Lower lobe of right lung (tissue), 2 donors: ENCODE measurements around the gene PLAU. TPM values are rescaled to one million over a fixed set of nuclear protein-coding genes. Genes with fewer than 3 reads are reported as not detected.

Source experiments
- ATAC-seq, 2 donors: fragments of 200-7000 bp; cut with Tn5 transposase; one replicate each; pipeline ENCODE4 v1.9.1; 2020 to 2022; ENCODE audit warnings: mild to moderate bottlenecking in 2 of 2, moderate library complexity in 2 of 2
- DNase-seq: peaks from one replicate; pipeline ENCODE4 v3.0.0-alpha.2; 2020
- H3K27ac ChIP-seq: fragments of 200-600 bp; one replicate; pipeline ENCODE4 v1.8.0; 2022
- H3K27me3 ChIP-seq: fragments of 200-600 bp; one replicate; pipeline ENCODE4 v1.8.0; 2022; ENCODE audit warnings: low read depth
- H3K36me3 ChIP-seq: fragments of 200-600 bp; one replicate; pipeline ENCODE4 v1.8.0; 2022; ENCODE audit warnings: mild to moderate bottlenecking
- H3K4me1 ChIP-seq: fragments of 200-600 bp; one replicate; pipeline ENCODE4 v1.8.0; 2022
- H3K4me3 ChIP-seq: fragments of 200-600 bp; one replicate; pipeline ENCODE4 v1.8.0; 2022; ENCODE audit warnings: mild to moderate bottlenecking
- H3K9me3 ChIP-seq: fragments of 200-600 bp; one replicate; pipeline ENCODE4 v1.8.0; 2022
- intact Hi-C: fragments of 100-400 bp; cut with DNase I; formaldehyde crosslinking; loops from one replicate; pipeline ENCODE4 v1.11.0; 2022
- total RNA-seq: library from RNA; stranded (reverse); fragmentation: NEBNext Ultra II Directional; extraction: Animal tissue kit (Norgen Biotek cat#: 25700); gene quantifications from one replicate; pipeline ENCODE4 v1.2.1, GENCODE V29; 2021
- TF ChIP-seq, protein P1 (sequence below): fragments of 200-600 bp; IDR thresholded peaks from one replicate; pipeline ENCODE4 v1.8.0; 2022; ENCODE audit warnings: antibody characterized with exemption, mild to moderate bottlenecking
- donor health status: DM: no; HTN: yes; CAD: no; lungs with severe emphysema.

Gene PLAU
- total RNA-seq, 1 donor from 2014 or later = 29.0 TPM

- ATAC-seq (peak; percentile 38 to 64), DNase-seq (no peak)
- TF ChIP-seq, protein P1, sequence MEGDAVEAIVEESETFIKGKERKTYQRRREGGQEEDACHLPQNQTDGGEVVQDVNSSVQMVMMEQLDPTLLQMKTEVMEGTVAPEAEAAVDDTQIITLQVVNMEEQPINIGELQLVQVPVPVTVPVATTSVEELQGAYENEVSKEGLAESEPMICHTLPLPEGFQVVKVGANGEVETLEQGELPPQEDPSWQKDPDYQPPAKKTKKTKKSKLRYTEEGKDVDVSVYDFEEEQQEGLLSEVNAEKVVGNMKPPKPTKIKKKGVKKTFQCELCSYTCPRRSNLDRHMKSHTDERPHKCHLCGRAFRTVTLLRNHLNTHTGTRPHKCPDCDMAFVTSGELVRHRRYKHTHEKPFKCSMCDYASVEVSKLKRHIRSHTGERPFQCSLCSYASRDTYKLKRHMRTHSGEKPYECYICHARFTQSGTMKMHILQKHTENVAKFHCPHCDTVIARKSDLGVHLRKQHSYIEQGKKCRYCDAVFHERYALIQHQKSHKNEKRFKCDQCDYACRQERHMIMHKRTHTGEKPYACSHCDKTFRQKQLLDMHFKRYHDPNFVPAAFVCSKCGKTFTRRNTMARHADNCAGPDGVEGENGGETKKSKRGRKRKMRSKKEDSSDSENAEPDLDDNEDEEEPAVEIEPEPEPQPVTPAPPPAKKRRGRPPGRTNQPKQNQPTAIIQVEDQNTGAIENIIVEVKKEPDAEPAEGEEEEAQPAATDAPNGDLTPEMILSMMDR = no peak
- Histone ChIP-seq H3K27me3 (no peaks in the 10 kb centered on the region), H3K27ac (peak overlapping the region; percentile 18), H3K4me1 (peaks cover 68% of the 10 kb centered on the region), H3K36me3 (peaks cover 41% of the 10 kb centered on the region), H3K9me3 (no peaks in the 10 kb centered on the region), H3K4me3 (no peak overlapping the region)
- intact Hi-C loops = no loop called here
Observed at GRCh38 chr10:73871295-73872189, 39.4 kb upstream of the PLAU start.

DNA sequence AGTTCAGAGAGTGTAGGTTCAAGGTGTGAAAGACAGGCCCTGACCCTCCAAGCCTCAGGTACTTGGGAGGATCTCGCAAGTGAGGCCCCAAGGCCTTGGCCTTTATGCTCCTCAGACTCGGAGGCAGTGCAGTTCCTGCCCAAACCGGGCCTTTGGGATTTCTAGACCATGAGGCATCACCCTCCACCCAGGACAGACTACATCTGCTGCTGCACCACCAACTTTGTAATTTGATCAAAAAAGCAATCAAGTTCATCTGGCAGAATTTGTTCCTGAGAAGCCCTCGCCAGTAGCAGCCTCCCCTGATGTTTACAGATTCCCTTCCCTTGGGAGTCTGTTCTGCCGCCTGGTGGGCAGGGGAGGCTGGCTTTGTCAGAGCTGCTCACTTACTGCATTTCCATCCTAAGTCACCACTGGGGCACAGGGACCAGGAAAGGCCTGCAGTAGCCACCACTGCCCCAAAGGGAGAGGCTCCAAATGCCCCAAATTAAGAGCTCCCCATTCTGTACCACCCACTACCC is 38.7 kb upstream of the PLAU start:
- no peaks in the 10 kb centered on the region for H3K9me3 ChIP-seq
- H3K27me3 ChIP-seq = no peaks in the 10 kb centered on the region
- peaks cover 41% of the 10 kb centered on the region for H3K36me3 ChIP-seq
- peak overlapping the region; percentile 72 for H3K4me3 ChIP-seq
- intact Hi-C loops = no loop called here
- DNase-seq (no peak), ATAC-seq (no peak)
- TF ChIP-seq, protein P1 = no peak
- peak overlapping the region; percentile 18 for H3K27ac ChIP-seq
- peaks cover 67% of the 10 kb centered on the region for H3K4me1 ChIP-seq

DNA sequence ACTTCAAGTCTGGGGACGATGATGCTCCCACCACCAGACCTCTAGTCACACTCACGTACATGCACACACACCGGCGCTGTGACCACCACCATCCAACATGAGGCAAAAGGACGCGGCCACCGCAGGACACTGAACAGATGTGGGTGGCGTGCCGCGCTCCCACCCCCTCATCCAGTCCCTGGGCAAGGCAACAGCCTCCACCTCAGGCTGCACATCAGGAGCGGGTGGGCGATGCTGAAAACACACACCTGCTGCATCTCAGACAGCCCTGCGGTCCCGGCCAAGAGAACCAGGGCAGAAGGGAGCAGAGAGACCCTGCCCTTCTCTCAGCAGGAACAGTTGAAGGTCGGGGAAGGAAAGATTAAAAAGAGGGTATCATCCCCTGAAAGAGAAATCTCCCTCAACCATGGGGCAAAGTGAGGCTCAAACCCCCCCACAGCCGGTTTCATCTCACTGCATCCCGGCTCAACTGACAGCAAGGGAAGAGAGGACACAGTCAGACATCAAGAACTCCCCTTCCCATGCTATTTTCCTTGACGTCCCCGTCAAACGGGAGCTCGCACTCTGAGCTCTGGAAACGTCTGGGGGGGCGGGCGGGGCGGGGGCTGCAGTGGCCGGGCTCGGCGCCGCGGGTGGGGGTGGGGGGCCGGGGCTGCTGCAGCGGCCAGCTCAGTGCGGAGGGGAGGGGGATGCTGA is 37.6 kb upstream of the PLAU start:
- H3K27ac ChIP-seq = no peak overlapping the region
- no peaks in the 10 kb centered on the region for H3K9me3 ChIP-seq
- H3K4me1 ChIP-seq = peaks cover 57% of the 10 kb centered on the region
- TF ChIP-seq, protein P1 = no peak
- ATAC-seq = no peak
- peaks cover 33% of the 10 kb centered on the region for H3K36me3 ChIP-seq
- DNase-seq = no peak
- H3K4me3 ChIP-seq = peak overlapping the region; percentile 72
- intact Hi-C loops = no loop called here
- no peaks in the 10 kb centered on the region for H3K27me3 ChIP-seq

GRCh38 chr10:73873838-73874215 is 37.1 kb upstream of the PLAU start:
- Histone ChIP-seq H3K9me3 (no peaks in the 10 kb centered on the region), H3K4me1 (peaks cover 52% of the 10 kb centered on the region), H3K27ac (peak overlapping the region; percentile 62), H3K36me3 (peaks cover 29% of the 10 kb centered on the region), H3K27me3 (no peaks in the 10 kb centered on the region), H3K4me3 (peak overlapping the region; percentile 72)
- TF ChIP-seq, protein P1 = no peak
- ATAC-seq (no peak), DNase-seq (no peak)
- intact Hi-C loops = no loop called here

GRCh38 chr10:73874267-73875138 is 36.4 kb upstream of the PLAU start, which contains the start of gene CAMK2G:
CAMK2G (minus strand) TSS chr10:73874555; CDS start chr10:73874461, 94 bp downstream.
- peak within 1 kb of the TSS; percentile 72 for H3K4me3 ChIP-seq
- H3K36me3 ChIP-seq = peaks cover 23% of the 10 kb centered on the region
- peaks cover 52% of the 10 kb centered on the region for H3K4me1 ChIP-seq
- H3K27ac ChIP-seq = peak within 1 kb of the TSS; percentile 73
- TF ChIP-seq, protein P1 = no peak
- ATAC-seq = peak; percentile 92 to 94
- H3K27me3 ChIP-seq = no peaks in the 10 kb centered on the region
- H3K9me3 ChIP-seq = no peaks in the 10 kb centered on the region
- peak; percentile 92 for DNase-seq
- intact Hi-C loops = no loop called here
